ENCODE data around the gene CHRNB4. TPM values are rescaled to one million over a fixed set of nuclear protein-coding genes. Genes with fewer than 3 reads are reported as not detected.
"Not testable (repeated sequence)": the region's sequence is repeated elsewhere in the genome, so short reads cannot be mapped to it uniquely, and the experiment has no call there.

CHRNB4 gene
- total RNA-seq (ENCODE audit: low replicate concordance), result not detected in 2 replicates

- H3K4me3 ChIP-seq (ENCODE audit: low read depth, low read length), result peak within 1 kb of the TSS; percentile 41
- TF ChIP-seq CTCF (IDR thresholded peaks at IDR 0.05; ENCODE audit: insufficient read depth, low read length), result no peak
- DNase-seq (ENCODE audit: low read depth), result no peak
These were observed at the start of gene CHRNB4 for GRCh38 chr15:78641102-78641748. TSS of gene CHRNB4 (minus strand) at chr15:78641210. CDS start at chr15:78641133, 77 bp downstream.

- H3K4me3 ChIP-seq (ENCODE audit: low read depth, low read length), result no peak overlapping the region
- DNase-seq (ENCODE audit: low read depth), result peak; percentile 8
- no peak for TF ChIP-seq CTCF (IDR thresholded peaks at IDR 0.05; ENCODE audit: insufficient read depth, low read length)
These were observed 48.6 kb upstream of the CHRNB4 start for GRCh38 chr15:78689626-78690025.

- DNase-seq (ENCODE audit: low read depth), result no peak
- no peak overlapping the region for H3K4me3 ChIP-seq (ENCODE audit: low read depth, low read length)
- no peak for TF ChIP-seq CTCF (IDR thresholded peaks at IDR 0.05; ENCODE audit: insufficient read depth, low read length)
These were observed 44.9 kb upstream of the CHRNB4 start for GRCh38 chr15:78685925-78686324.

GRCh38 chr15:78685159-78685921, 44.3 kb upstream of the CHRNB4 start:
- no peak for TF ChIP-seq CTCF (IDR thresholded peaks at IDR 0.05; ENCODE audit: insufficient read depth, low read length)
- H3K4me3 ChIP-seq (ENCODE audit: low read depth, low read length), result no peak overlapping the region

GRCh38 chr15:78684657-78685056, 43.6 kb upstream of the CHRNB4 start:
- H3K4me3 ChIP-seq (ENCODE audit: low read depth, low read length), result no peak overlapping the region
- no peak for TF ChIP-seq CTCF (IDR thresholded peaks at IDR 0.05; ENCODE audit: insufficient read depth, low read length)
- DNase-seq (ENCODE audit: low read depth), result no peak

More at GRCh38 chr15:78685159-78685921, 44.3 kb upstream of the CHRNB4 start:
- DNase-seq (ENCODE audit: low read depth), result no peak

GRCh38 chr15:78683599-78683998, 42.6 kb upstream of the CHRNB4 start:
- DNase-seq (ENCODE audit: low read depth); H3K4me3 ChIP-seq (ENCODE audit: low read depth, low read length): not testable (repeated sequence)

GRCh38 chr15:78682693-78683410, 41.8 kb upstream of the CHRNB4 start:
- H3K4me3 ChIP-seq (ENCODE audit: low read depth, low read length), result no peak overlapping the region
- TF ChIP-seq CTCF (IDR thresholded peaks at IDR 0.05; ENCODE audit: insufficient read depth, low read length), result no peak
- no peak for DNase-seq (ENCODE audit: low read depth)
